Natural killer cell treated with Interleukin-12 subunit alpha and Interleukin-12 subunit beta and Interleukin-15 and Interleukin-18, amount 100 ng/mL, for 72 hours (primary cell): ENCODE measurements around the gene HDDC3. TPM values are rescaled to one million over a fixed set of nuclear protein-coding genes. Genes with fewer than 3 reads are reported as not detected.

ENCODE experiments used
- ATAC-seq, 2 donors: fragments of 150-1000 bp; cut with Tn5 transposase in 1 of 2; sonication (Bioruptor Pico), chemical (Tn5 transposase) in 1 of 2; 2 replicates each; pipeline ENCODE4 v1.10.0; 2021
- DNase-seq: peaks from one replicate; pipeline ENCODE4 v3.0.0; 2022; ENCODE audit warnings: low spot score
- H3K27ac Mint-ChIP-seq, 2 donors: 1 replicate in 1 of 2; 2 replicates in 1 of 2; pipeline ENCODE4 v1.8.0; 2022; ENCODE audit warnings: mixed read lengths in 2 of 2, mild to moderate bottlenecking in 1 of 2, moderate library complexity in 1 of 2
- H3K27me3 Mint-ChIP-seq, 2 donors: 1 replicate in 1 of 2; 2 replicates in 1 of 2; pipeline ENCODE4 v1.8.0; 2022; ENCODE audit warnings: mixed read lengths in 2 of 2
- H3K36me3 Mint-ChIP-seq: one replicate; pipeline ENCODE4 v1.8.0; 2022; ENCODE audit warnings: mixed read lengths
- H3K4me1 Mint-ChIP-seq, 2 donors: 1 replicate in 1 of 2; 2 replicates in 1 of 2; pipeline ENCODE4 v1.8.0; 2022; ENCODE audit warnings: low read depth in 2 of 2, mixed read lengths in 2 of 2, mild to moderate bottlenecking in 1 of 2
- H3K4me3 Mint-ChIP-seq: one replicate; pipeline ENCODE4 v1.8.0; 2022; ENCODE audit warnings: mixed read lengths
- H3K9me3 Mint-ChIP-seq: 2 replicates; pipeline ENCODE4 v1.8.0; 2022; ENCODE audit warnings: mixed read lengths
- total RNA-seq, 2 donors: library from RNA; stranded (reverse); gene quantifications; one replicate each; pipeline ENCODE4 v1.2.3, GENCODE V29; 2022

Gene HDDC3
- total RNA-seq, 2 donors from 2014 or later, result 23.4 to 30.5 TPM

- Mint-ChIP-seq H3K36me3 (peaks cover 18% of the 10 kb centered on the region), H3K4me3 (no peak overlapping the region), H3K27ac (no peak overlapping the region), H3K9me3 (no peaks in the 10 kb centered on the region), H3K27me3 (no peaks in the 10 kb centered on the region), H3K4me1 (peaks cover 21 to 32% of the 10 kb centered on the region in 2 donors)
- ATAC-seq, result no peak
- no peak for DNase-seq
These were observed 40.3 kb downstream of the HDDC3 start for GRCh38 chr15:90892023-90892422.

- ATAC-seq (no peak), DNase-seq (no peak)
- H3K4me3 Mint-ChIP-seq, result no peak overlapping the region
- no peak overlapping the region for H3K27ac Mint-ChIP-seq
- peaks cover 22 to 34% of the 10 kb centered on the region in 2 donors for H3K4me1 Mint-ChIP-seq
- H3K27me3 Mint-ChIP-seq, result no peaks in the 10 kb centered on the region
- no peaks in the 10 kb centered on the region for H3K9me3 Mint-ChIP-seq
- peaks cover 16% of the 10 kb centered on the region for H3K36me3 Mint-ChIP-seq
These were observed 40.9 kb downstream of the HDDC3 start for GRCh38 chr15:90891346-90891949.

GRCh38 chr15:90890839-90891238 is 41.5 kb downstream of the HDDC3 start:
- Mint-ChIP-seq H3K27me3 (no peaks in the 10 kb centered on the region), H3K9me3 (no peaks in the 10 kb centered on the region), H3K4me3 (no peak overlapping the region), H3K4me1 (peaks cover 26 to 37% of the 10 kb centered on the region in 2 donors), H3K27ac (no peak overlapping the region), H3K36me3 (peaks cover 10% of the 10 kb centered on the region)
- no peak for ATAC-seq
- no peak for DNase-seq

- H3K4me1 Mint-ChIP-seq, result peaks cover 32 to 43% of the 10 kb centered on the region in 2 donors
- no peak overlapping the region for H3K27ac Mint-ChIP-seq
- H3K4me3 Mint-ChIP-seq, result no peak overlapping the region
- ATAC-seq (no peak), DNase-seq (no peak)
- H3K9me3 Mint-ChIP-seq, result no peaks in the 10 kb centered on the region
- H3K36me3 Mint-ChIP-seq, result peaks cover 7% of the 10 kb centered on the region
- no peaks in the 10 kb centered on the region for H3K27me3 Mint-ChIP-seq
These were observed 42.5 kb downstream of the HDDC3 start for GRCh38 chr15:90889736-90890456.

- H3K27ac Mint-ChIP-seq, result peak overlapping the region in 1 of 2 donors; percentile 14
These were observed 43.0 kb downstream of the HDDC3 start for GRCh38 chr15:90889313-90889730.

GRCh38 chr15:90887037-90887481 is 45.3 kb downstream of the HDDC3 start:
- peak overlapping the region; percentile 2 to 90 for H3K27ac Mint-ChIP-seq
- no peak overlapping the region for H3K4me3 Mint-ChIP-seq
- H3K36me3 Mint-ChIP-seq, result peaks cover 7% of the 10 kb centered on the region
- peaks cover 34 to 50% of the 10 kb centered on the region in 2 donors for H3K4me1 Mint-ChIP-seq
- DNase-seq (no peak), ATAC-seq (no peak)
- no peaks in the 10 kb centered on the region for H3K27me3 Mint-ChIP-seq
- no peaks in the 10 kb centered on the region for H3K9me3 Mint-ChIP-seq

More at GRCh38 chr15:90889313-90889730, 43.0 kb downstream of the HDDC3 start:
- H3K9me3 Mint-ChIP-seq, result no peaks in the 10 kb centered on the region
- no peaks in the 10 kb centered on the region for H3K27me3 Mint-ChIP-seq
- H3K4me3 Mint-ChIP-seq, result no peak overlapping the region
- DNase-seq (no peak), ATAC-seq (peak in 1 of 2 donors; percentile 47)
- H3K36me3 Mint-ChIP-seq, result peaks cover 7% of the 10 kb centered on the region
- H3K4me1 Mint-ChIP-seq, result peaks cover 34 to 45% of the 10 kb centered on the region in 2 donors

GRCh38 chr15:90886291-90886614 is 46.1 kb downstream of the HDDC3 start:
- H3K4me1 Mint-ChIP-seq, result peaks cover 34 to 52% of the 10 kb centered on the region in 2 donors
- no peak for ATAC-seq
- no peak for DNase-seq
- no peaks in the 10 kb centered on the region for H3K9me3 Mint-ChIP-seq
- H3K4me3 Mint-ChIP-seq, result peak overlapping the region; percentile 83
- H3K27ac Mint-ChIP-seq, result peak overlapping the region; percentile 83 to 90
- H3K27me3 Mint-ChIP-seq, result no peaks in the 10 kb centered on the region
- H3K36me3 Mint-ChIP-seq, result peaks cover 7% of the 10 kb centered on the region

- peaks cover 34 to 52% of the 10 kb centered on the region in 2 donors for H3K4me1 Mint-ChIP-seq
- H3K27me3 Mint-ChIP-seq, result no peaks in the 10 kb centered on the region
- peaks cover 7% of the 10 kb centered on the region for H3K36me3 Mint-ChIP-seq
- H3K9me3 Mint-ChIP-seq, result no peaks in the 10 kb centered on the region
- H3K4me3 Mint-ChIP-seq, result peak overlapping the region; percentile 83
- DNase-seq (peak; percentile 84), ATAC-seq (peak; percentile 63 to 73)
- peak overlapping the region; percentile 83 to 90 for H3K27ac Mint-ChIP-seq
These were observed 46.7 kb downstream of the HDDC3 start for GRCh38 chr15:90885432-90886290.

GRCh38 chr15:90884719-90885431 is 47.5 kb downstream of the HDDC3 start:
- ATAC-seq, result peak; percentile 13 to 40
- Mint-ChIP-seq H3K36me3 (peaks cover 7% of the 10 kb centered on the region), H3K4me3 (peak overlapping the region; percentile 83), H3K4me1 (peaks cover 34 to 50% of the 10 kb centered on the region in 2 donors), H3K9me3 (no peaks in the 10 kb centered on the region), H3K27ac (peak overlapping the region; percentile 83 to 90), H3K27me3 (no peaks in the 10 kb centered on the region)
- DNase-seq, result no peak

GRCh38 chr15:90883976-90884718 is 48.2 kb downstream of the HDDC3 start, which contains the start of gene FES:
FES (plus strand) TSS chr15:90884504; CDS start chr15:90885046, 542 bp downstream.
- peak within 1 kb of the TSS; percentile 83 for H3K4me3 Mint-ChIP-seq
- H3K36me3 Mint-ChIP-seq, result peaks cover 7% of the 10 kb centered on the region
- H3K4me1 Mint-ChIP-seq, result peaks cover 34 to 50% of the 10 kb centered on the region in 2 donors
- no peaks in the 10 kb centered on the region for H3K9me3 Mint-ChIP-seq
- no peak for DNase-seq
- no peaks in the 10 kb centered on the region for H3K27me3 Mint-ChIP-seq
- peak within 1 kb of the TSS; percentile 83 to 90 for H3K27ac Mint-ChIP-seq
- ATAC-seq, result peak; percentile 54 to 71

- DNase-seq (no peak), ATAC-seq (no peak)
- peak overlapping the region; percentile 63 to 79 for H3K27ac Mint-ChIP-seq
- H3K36me3 Mint-ChIP-seq, result peaks cover 4% of the 10 kb centered on the region
- no peaks in the 10 kb centered on the region for H3K9me3 Mint-ChIP-seq
- H3K27me3 Mint-ChIP-seq, result no peaks in the 10 kb centered on the region
- peaks cover 30 to 46% of the 10 kb centered on the region in 2 donors for H3K4me1 Mint-ChIP-seq
- peak overlapping the region; percentile 45 for H3K4me3 Mint-ChIP-seq
These were observed 48.8 kb downstream of the HDDC3 start for GRCh38 chr15:90883526-90883975.

- Mint-ChIP-seq H3K36me3 (no peaks in the 10 kb centered on the region), H3K4me1 (peaks cover 25 to 45% of the 10 kb centered on the region in 2 donors), H3K4me3 (peak overlapping the region; percentile 45), H3K27me3 (no peaks in the 10 kb centered on the region), H3K9me3 (no peaks in the 10 kb centered on the region), H3K27ac (peak overlapping the region; percentile 63 to 79)
- DNase-seq (no peak), ATAC-seq (no peak)
These were observed 49.4 kb downstream of the HDDC3 start for GRCh38 chr15:90882781-90883525.
